Osteoblast (primary cell): Measurements from ENCODE around the gene RHBDF2. TPM values are rescaled to one million over a fixed set of nuclear protein-coding genes. Genes with fewer than 3 reads are reported as not detected.
A peak's percentile ranks its signal among the peaks of the same experiment; 100 is the strongest.

Source experiments
- DNase-seq: peaks from one replicate; pipeline ENCODE4 v3.0.0; 2011; ENCODE audit warnings: low spot score, mixed read lengths; ENCODE audit not compliant: insufficient read length; ENCODE audit errors: missing footprints
- H2AFZ ChIP-seq: 2 replicates; pipeline ENCODE4 v1.6.0; 2011; ENCODE audit warnings: mild to moderate bottlenecking, low read length
- H3K27ac ChIP-seq: 2 replicates; pipeline ENCODE4 v1.5.1; 2011; ENCODE audit warnings: mild to moderate bottlenecking, low read depth, low read length, moderate library complexity
- H3K27me3 ChIP-seq: 2 replicates; pipeline ENCODE4 v1.6.0; 2012; ENCODE audit warnings: mild to moderate bottlenecking, control low read depth, inconsistent platforms, low read length, moderate library complexity; ENCODE audit not compliant: insufficient read depth
- H3K36me3 ChIP-seq: 2 replicates; pipeline ENCODE4 v1.5.1; 2011; ENCODE audit warnings: mild to moderate bottlenecking, low read length, control low read depth, moderate library complexity; ENCODE audit not compliant: insufficient read depth
- H3K4me1 ChIP-seq: 2 replicates; pipeline ENCODE4 v1.5.1; 2011; ENCODE audit warnings: mild to moderate bottlenecking, low read length, control low read depth, moderate library complexity; ENCODE audit not compliant: insufficient read depth
- H3K4me2 ChIP-seq: 2 replicates; pipeline ENCODE4 v1.6.0; 2011; ENCODE audit warnings: mild to moderate bottlenecking, low read length; ENCODE audit not compliant: insufficient read depth
- H3K4me3 ChIP-seq: fragments of 200-600 bp; sonication (generic); 3 replicates; pipeline ENCODE4 v1.5.1; 2012; ENCODE audit warnings: mild to moderate bottlenecking, low read length, inconsistent platforms; ENCODE audit not compliant: insufficient read depth
- H3K79me2 ChIP-seq: 2 replicates; pipeline ENCODE4 v1.6.0; 2012; ENCODE audit warnings: mild to moderate bottlenecking, low read length, control low read depth, inconsistent platforms; ENCODE audit not compliant: insufficient read depth
- H3K9me3 ChIP-seq: 2 replicates; pipeline ENCODE4 v1.5.1; 2011; ENCODE audit warnings: low read depth, low read length, control low read depth
- H4K20me1 ChIP-seq: 2 replicates; pipeline ENCODE4 v1.6.0; 2012; ENCODE audit warnings: mild to moderate bottlenecking, low read length, control low read depth; ENCODE audit not compliant: insufficient read depth
- total RNA-seq: library from RNA; depleted of rRNA; stranded (reverse); fragments of >200 nt; gene quantifications from 2 replicates; pipeline ENCODE4 v1.2.3, GENCODE V29; 2012
- TF ChIP-seq, protein P1 (sequence below): IDR thresholded peaks from 2 replicates; pipeline ENCODE4 v1.5.1; 2011; ENCODE audit warnings: mild to moderate bottlenecking, low read depth, low read length, moderate library complexity; ENCODE audit errors: extremely low read depth

The RHBDF2 gene
- total RNA-seq, 1 donor = 8.3 TPM

DNA sequence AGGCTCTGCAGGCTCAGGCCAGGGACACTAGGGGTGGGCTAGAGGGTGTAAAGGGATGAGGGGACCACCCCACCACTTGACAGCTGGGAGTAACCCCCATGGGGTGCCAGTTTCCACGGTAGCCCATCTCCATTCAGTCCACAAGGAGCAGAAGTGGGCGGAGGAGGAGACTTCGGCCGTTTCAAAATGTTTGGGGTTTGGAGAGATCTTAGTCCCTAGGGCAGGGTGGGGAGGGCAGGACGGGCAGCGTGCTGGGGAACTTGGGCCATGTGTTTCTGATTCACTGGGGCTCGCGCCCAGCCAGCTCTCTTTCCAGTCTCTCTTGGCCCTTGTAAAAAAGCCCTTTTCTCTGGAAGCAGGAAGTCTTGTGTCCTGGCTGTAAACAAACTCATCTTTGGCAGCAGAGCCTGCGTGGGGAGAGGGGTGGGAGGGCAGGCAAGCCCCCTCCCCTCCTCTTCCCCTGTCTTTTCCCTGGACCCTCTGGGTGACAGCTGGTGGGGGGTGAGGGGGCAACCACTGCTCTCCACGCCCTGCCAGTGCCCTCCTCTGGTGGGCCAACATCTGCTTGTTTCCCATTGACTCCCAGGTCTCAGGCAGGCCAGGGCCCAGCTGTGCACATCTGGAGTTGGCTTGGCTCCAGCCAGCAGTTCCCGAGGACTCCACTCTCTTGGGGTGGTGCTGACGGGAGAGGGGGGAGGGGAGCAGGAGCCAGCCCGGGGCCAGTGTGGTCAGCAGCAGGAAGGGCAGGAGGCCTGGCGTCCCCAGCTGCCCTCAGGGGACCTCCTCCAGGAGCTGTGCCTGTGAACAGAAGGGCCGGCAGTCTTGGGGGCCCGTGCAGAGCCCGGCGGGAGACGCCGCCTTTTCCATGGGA is 28.2 kb upstream of the RHBDF2 start:
- Histone ChIP-seq H3K4me3 (peak overlapping the region; percentile 42), H3K79me2 (no peaks in the 10 kb centered on the region), H3K27ac (peak overlapping the region; percentile 98), H3K4me2 (peak overlapping the region; percentile 65), H3K36me3 (no peaks in the 10 kb centered on the region), H3K27me3 (no peaks in the 10 kb centered on the region), H3K9me3 (no peaks in the 10 kb centered on the region), H3K4me1 (peaks cover 54% of the 10 kb centered on the region), H2AFZ (peak overlapping the region; percentile 77), H4K20me1 (no peaks in the 10 kb centered on the region)
- TF ChIP-seq, protein P1, sequence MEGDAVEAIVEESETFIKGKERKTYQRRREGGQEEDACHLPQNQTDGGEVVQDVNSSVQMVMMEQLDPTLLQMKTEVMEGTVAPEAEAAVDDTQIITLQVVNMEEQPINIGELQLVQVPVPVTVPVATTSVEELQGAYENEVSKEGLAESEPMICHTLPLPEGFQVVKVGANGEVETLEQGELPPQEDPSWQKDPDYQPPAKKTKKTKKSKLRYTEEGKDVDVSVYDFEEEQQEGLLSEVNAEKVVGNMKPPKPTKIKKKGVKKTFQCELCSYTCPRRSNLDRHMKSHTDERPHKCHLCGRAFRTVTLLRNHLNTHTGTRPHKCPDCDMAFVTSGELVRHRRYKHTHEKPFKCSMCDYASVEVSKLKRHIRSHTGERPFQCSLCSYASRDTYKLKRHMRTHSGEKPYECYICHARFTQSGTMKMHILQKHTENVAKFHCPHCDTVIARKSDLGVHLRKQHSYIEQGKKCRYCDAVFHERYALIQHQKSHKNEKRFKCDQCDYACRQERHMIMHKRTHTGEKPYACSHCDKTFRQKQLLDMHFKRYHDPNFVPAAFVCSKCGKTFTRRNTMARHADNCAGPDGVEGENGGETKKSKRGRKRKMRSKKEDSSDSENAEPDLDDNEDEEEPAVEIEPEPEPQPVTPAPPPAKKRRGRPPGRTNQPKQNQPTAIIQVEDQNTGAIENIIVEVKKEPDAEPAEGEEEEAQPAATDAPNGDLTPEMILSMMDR = no peak
- DNase-seq = peak; percentile 97

DNA sequence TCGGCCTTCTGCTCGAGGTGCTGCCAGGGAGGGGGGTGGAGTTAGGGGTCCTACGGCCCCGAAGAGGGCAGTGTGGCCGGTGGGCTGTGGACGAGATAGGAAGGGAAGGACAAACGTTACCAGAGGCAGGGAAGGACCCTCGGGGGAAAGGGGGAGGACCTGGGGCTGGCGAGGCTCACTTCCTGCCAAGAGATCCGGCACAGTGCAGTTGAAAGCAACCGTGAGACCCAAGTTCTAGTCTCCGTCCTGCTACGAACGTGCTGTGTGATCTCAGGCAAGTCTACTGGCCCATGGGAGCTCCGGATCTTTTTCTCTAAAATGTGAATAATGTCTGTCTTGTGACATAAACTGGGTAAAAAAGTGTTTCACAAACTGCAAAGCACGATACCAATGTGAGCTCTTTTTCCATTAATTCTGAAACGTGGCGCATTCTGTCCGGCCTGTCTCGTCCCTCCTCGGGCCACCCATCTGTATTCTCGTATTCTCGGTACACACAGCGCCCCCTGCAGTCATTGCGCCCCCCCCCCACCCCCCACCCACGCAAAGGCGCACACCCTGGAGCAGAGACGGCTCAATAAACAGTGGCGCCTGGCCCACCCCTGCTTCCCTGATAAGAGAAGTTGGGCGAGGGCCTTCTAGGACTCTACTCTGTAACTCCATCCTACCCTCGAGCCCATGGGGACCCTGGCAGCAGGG is 27.5 kb upstream of the RHBDF2 start:
- H4K20me1 ChIP-seq = no peaks in the 10 kb centered on the region
- peaks cover 55% of the 10 kb centered on the region for H3K4me1 ChIP-seq
- H3K27ac ChIP-seq = peak overlapping the region; percentile 98
- H3K27me3 ChIP-seq = no peaks in the 10 kb centered on the region
- peak overlapping the region; percentile 42 for H3K4me3 ChIP-seq
- no peaks in the 10 kb centered on the region for H3K36me3 ChIP-seq
- TF ChIP-seq, protein P1 = no peak
- peak; percentile 73 for DNase-seq
- H3K9me3 ChIP-seq = no peaks in the 10 kb centered on the region
- peak overlapping the region; percentile 62 for H2AFZ ChIP-seq
- H3K4me2 ChIP-seq = peak overlapping the region; percentile 65
- no peaks in the 10 kb centered on the region for H3K79me2 ChIP-seq

DNA sequence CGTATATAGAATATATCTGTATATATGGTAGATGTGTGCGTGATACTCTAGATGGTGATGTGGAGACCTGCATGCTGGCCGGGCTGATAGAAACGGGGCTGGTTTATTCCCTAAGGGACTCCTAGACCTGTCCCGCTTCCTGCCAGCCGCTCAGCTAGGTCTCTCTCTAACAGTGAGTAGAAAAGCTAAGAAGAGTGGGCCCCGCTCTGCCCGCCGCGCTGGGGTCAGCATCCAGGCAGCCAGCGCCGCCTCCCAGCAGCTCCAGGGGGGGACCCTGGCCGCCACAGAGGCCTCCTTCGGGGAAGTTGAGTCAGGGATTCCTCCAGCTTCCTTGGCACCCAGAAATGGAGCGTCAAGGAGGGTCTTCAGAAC is 26.9 kb upstream of the RHBDF2 start:
- Histone ChIP-seq H3K36me3 (no peaks in the 10 kb centered on the region), H3K27ac (peak overlapping the region; percentile 98), H3K4me1 (peaks cover 59% of the 10 kb centered on the region), H4K20me1 (no peaks in the 10 kb centered on the region), H3K79me2 (no peaks in the 10 kb centered on the region), H3K4me3 (peak overlapping the region; percentile 11), H3K4me2 (peak overlapping the region; percentile 65), H2AFZ (no peak overlapping the region), H3K27me3 (no peaks in the 10 kb centered on the region), H3K9me3 (no peaks in the 10 kb centered on the region)
- TF ChIP-seq, protein P1 = no peak
- DNase-seq = no peak
